Endodermal cell (in vitro differentiated cells): ENCODE data around the gene MTHFSD. TPM values are rescaled to one million over a fixed set of nuclear protein-coding genes. Genes with fewer than 3 reads are reported as not detected.

Source experiments
- DNase-seq: peaks from one replicate; pipeline ENCODE4 v3.0.0-alpha.2; 2017
- H3K27ac ChIP-seq: 2 replicates; pipeline ENCODE4 v1.5.1; 2013; ENCODE audit warnings: mild to moderate bottlenecking, low read depth, low read length, moderate library complexity
- H3K27me3 ChIP-seq: 2 replicates; pipeline ENCODE4 v1.6.1; 2013; ENCODE audit warnings: mild to moderate bottlenecking, low read length, moderate library complexity; ENCODE audit not compliant: insufficient read depth, control insufficient read depth, poor library complexity, severe bottlenecking
- H3K36me3 ChIP-seq: 2 replicates; pipeline ENCODE4 v1.7.0; 2013; ENCODE audit warnings: mild to moderate bottlenecking, low read length, moderate library complexity; ENCODE audit not compliant: control insufficient read depth, insufficient read depth
- H3K4me1 ChIP-seq: one replicate; pipeline ENCODE4 v1.7.0; 2013; ENCODE audit warnings: low read length; ENCODE audit not compliant: control insufficient read depth, insufficient read depth
- H3K4me3 ChIP-seq: 2 replicates; pipeline ENCODE4 v1.5.1; 2013; ENCODE audit warnings: mild to moderate bottlenecking, low read length, moderate library complexity
- H3K9ac ChIP-seq: 2 replicates; pipeline ENCODE4 v1.6.1; 2013; ENCODE audit warnings: mild to moderate bottlenecking, low read length, moderate library complexity; ENCODE audit not compliant: poor library complexity, severe bottlenecking; ENCODE audit errors: extremely low read depth
- H3K9me3 ChIP-seq: 2 replicates; pipeline ENCODE4 v1.6.1; 2013; ENCODE audit warnings: mild to moderate bottlenecking, low read length, moderate library complexity; ENCODE audit not compliant: control insufficient read depth
- H3K27ac Mint-ChIP-seq: 2 replicates; pipeline ENCODE4 v1.8.0; 2020; ENCODE audit warnings: mixed read lengths
- H3K27me3 Mint-ChIP-seq: 2 replicates; pipeline ENCODE4 v1.8.0; 2021; ENCODE audit warnings: mild to moderate bottlenecking, mixed read lengths; ENCODE audit not compliant: insufficient read depth
- H3K36me3 Mint-ChIP-seq: 2 replicates; pipeline ENCODE4 v1.8.0; 2020; ENCODE audit warnings: low read depth, mixed read lengths
- H3K4me1 Mint-ChIP-seq: 2 replicates; pipeline ENCODE4 v1.8.0; 2020; ENCODE audit warnings: mixed read lengths
- H3K4me3 Mint-ChIP-seq: 2 replicates; pipeline ENCODE4 v1.8.0; 2020; ENCODE audit warnings: mild to moderate bottlenecking, moderate library complexity, mixed read lengths
- H3K9me3 Mint-ChIP-seq: 2 replicates; pipeline ENCODE4 v1.8.0; 2020; ENCODE audit warnings: mild to moderate bottlenecking, mixed read lengths
- CTCF ChIP-seq: fragments of 200-600 bp; sonication (generic); conservative IDR thresholded peaks from 2 replicates; pipeline ENCODE4 v1.5.0; 2021; ENCODE audit warnings: antibody characterized with exemption, mild to moderate bottlenecking
- WGBS, 2 experiments: methylation state at CpG; one replicate each; pipeline versions ENCODE4 v1.1.5 to v1.1.7; 2013; ENCODE audit warnings: missing lambda C conversion rate in 2 of 2, mixed read lengths in 1 of 2; ENCODE audit not compliant: insufficient coverage in 1 of 2, insufficient read length in 1 of 2; 5-methylcytosine and 5-hydroxymethylcytosine counted together
- total RNA-seq, 2 donors: library from RNA; stranded (reverse); fragmentation: NEBNext Ultra II Directional in 1 of 2; extraction: Animal tissue kit (Norgen Biotek cat#: 25700) in 1 of 2; gene quantifications; 2 replicates in 1 of 2; 3 replicates in 1 of 2; pipeline ENCODE4 v1.2.1, GENCODE V29; 2021

Gene MTHFSD
- total RNA-seq, 2 donors from 2014 or later, result 15.0 to 25.8 TPM

- peaks cover 100% of the 10 kb centered on the region for H3K27me3 ChIP-seq
- H3K4me3 ChIP-seq, result no peak overlapping the region
- no peak for DNase-seq
Observed at GRCh38 chr16:86494039-86494564, 60.9 kb downstream of the MTHFSD start.

GRCh38 chr16:86492961-86493629, 61.9 kb downstream of the MTHFSD start:
- H3K9me3 Mint-ChIP-seq, result no peaks in the 10 kb centered on the region
- no peaks in the 10 kb centered on the region for H3K36me3 Mint-ChIP-seq
- no peak overlapping the region for H3K27ac Mint-ChIP-seq
- Histone ChIP-seq H3K27me3 (peaks cover 100% of the 10 kb centered on the region), H3K4me1 (peaks cover 5% of the 10 kb centered on the region), H3K4me3 (no peak overlapping the region), H3K9me3 (no peaks in the 10 kb centered on the region), H3K36me3 (no peaks in the 10 kb centered on the region), H3K27ac (no peak overlapping the region), H3K9ac (no peak overlapping the region)
- H3K27me3 Mint-ChIP-seq, result peaks cover 99% of the 10 kb centered on the region
- H3K4me3 Mint-ChIP-seq, result no peak overlapping the region
- WGBS, 2 experiments, result 57 to 75% methylated on average over 4 to 9 of the region's 9 CpGs
- H3K4me1 Mint-ChIP-seq, result peaks cover 20% of the 10 kb centered on the region
- TF ChIP-seq CTCF, result no peak
- no peak for DNase-seq

More at GRCh38 chr16:86494039-86494564, 60.9 kb downstream of the MTHFSD start:
- 7 to 13% methylated on average over 9 to 22 of the region's 22 CpGs for WGBS, 2 experiments
- H3K9me3 ChIP-seq, result no peaks in the 10 kb centered on the region
- Mint-ChIP-seq H3K27ac (no peak overlapping the region), H3K27me3 (peaks cover 99% of the 10 kb centered on the region), H3K9me3 (no peaks in the 10 kb centered on the region), H3K4me1 (peaks cover 23% of the 10 kb centered on the region), H3K4me3 (no peak overlapping the region), H3K36me3 (no peaks in the 10 kb centered on the region)
- no peak overlapping the region for H3K9ac ChIP-seq
- H3K27ac ChIP-seq, result no peak overlapping the region
- no peak for TF ChIP-seq CTCF
- H3K36me3 ChIP-seq, result no peaks in the 10 kb centered on the region
- H3K4me1 ChIP-seq, result peaks cover 13% of the 10 kb centered on the region

GRCh38 chr16:86492267-86492960, 62.6 kb downstream of the MTHFSD start:
- Mint-ChIP-seq H3K27ac (no peak overlapping the region), H3K36me3 (no peaks in the 10 kb centered on the region), H3K27me3 (peaks cover 98% of the 10 kb centered on the region), H3K9me3 (no peaks in the 10 kb centered on the region), H3K4me3 (no peak overlapping the region), H3K4me1 (peaks cover 19% of the 10 kb centered on the region)
- 83 to 86% methylated on average over 3 to 4 of the region's 4 CpGs for whole genome bisulfite sequencing, 2 experiments
- Histone ChIP-seq H3K36me3 (no peaks in the 10 kb centered on the region), H3K9me3 (no peaks in the 10 kb centered on the region), H3K27me3 (peaks cover 100% of the 10 kb centered on the region), H3K9ac (no peak overlapping the region), H3K4me3 (no peak overlapping the region), H3K27ac (no peak overlapping the region), H3K4me1 (peaks cover 5% of the 10 kb centered on the region)
- no peak for DNase-seq
- no peak for TF ChIP-seq CTCF
